AG04449 (cell line): ENCODE measurements around the gene SCML2.
"Not testable (repeated sequence)": the region's sequence is repeated elsewhere in the genome, so short reads cannot be mapped to it uniquely, and the experiment has no call there.

Experiments used
- CTCF ChIA-PET: fragments of 350-600 bp; formaldehyde crosslinking; extraction: SDS; loops from one replicate; lab custom pipeline; 2021; ENCODE audit warnings: antibody characterized with exemption; lab: Yijun Ruan, JAX
- POLR2A ChIA-PET: fragments of 400-600, 350-600 bp; formaldehyde crosslinking; extraction: SDS; loops from one replicate; lab custom pipeline; 2020; ENCODE audit warnings: antibody characterized with exemption, inconsistent platforms; lab: Yijun Ruan, JAX
- DNase-seq: peaks from one replicate; pipeline ENCODE4 v3.0.0-alpha.2; 2010; ENCODE audit warnings: low read depth, low spot score
- H3K4me3 ChIP-seq: 2 replicates; pipeline ENCODE4 v1.5.1; 2011; ENCODE audit warnings: low read depth, mild to moderate bottlenecking, control low read depth, low read length
- CTCF ChIP-seq: IDR thresholded peaks from one replicate; pipeline ENCODE4 v1.5.1; 2011; ENCODE audit warnings: mild to moderate bottlenecking, moderate library complexity, low read length, control low read depth, inconsistent platforms; ENCODE audit not compliant: insufficient read depth; ENCODE audit errors: missing control alignments

Gene SCML2

GRCh38 chrX:18278449-18278848 is 76.0 kb downstream of the SCML2 start:
- CTCF ChIA-PET: no interaction called here
- DNase-seq: no peak
- POLR2A ChIA-PET: no interaction called here
- TF ChIP-seq CTCF: no peak
- no peak overlapping the region for H3K4me3 ChIP-seq

GRCh38 chrX:18272222-18272621 is 82.3 kb downstream of the SCML2 start:
- CTCF ChIA-PET: no interaction called here
- TF ChIP-seq CTCF: no peak
- no peak overlapping the region for H3K4me3 ChIP-seq
- no peak for DNase-seq
- POLR2A ChIA-PET: no interaction called here

- TF ChIP-seq CTCF: no peak
- no peak overlapping the region for H3K4me3 ChIP-seq
- CTCF ChIA-PET: no interaction called here
- DNase-seq: no peak
- POLR2A ChIA-PET: no interaction called here
Measured at GRCh38 chrX:18271725-18272124, 82.8 kb downstream of the SCML2 start.

DNA sequence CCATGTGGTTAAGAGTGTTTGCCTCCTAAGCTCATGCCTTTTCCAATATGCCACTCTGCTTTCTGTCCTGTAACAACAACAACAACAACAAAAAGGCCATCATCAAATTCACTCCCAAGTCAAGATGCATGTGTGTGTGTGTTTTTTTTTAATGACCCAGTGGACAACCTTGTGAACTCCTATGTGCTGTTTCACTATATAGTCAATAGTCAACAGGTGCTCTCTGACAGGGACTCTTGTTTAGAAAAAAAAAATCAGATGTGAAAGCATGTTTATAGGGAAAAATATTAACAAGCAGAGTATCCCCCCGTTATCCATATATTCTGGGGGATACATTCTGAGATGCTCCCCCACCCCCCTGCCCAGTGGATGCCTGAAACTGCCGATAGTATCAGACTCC is 83.2 kb downstream of the SCML2 start:
- DNase-seq: no peak
- no peak for TF ChIP-seq CTCF
- H3K4me3 ChIP-seq: no peak overlapping the region
- CTCF ChIA-PET: no interaction called here
- POLR2A ChIA-PET: no interaction called here

GRCh38 chrX:18255059-18255458 is 99.4 kb downstream of the SCML2 start:
- no peak overlapping the region for H3K4me3 ChIP-seq
- ChIA-PET CTCF (no interaction called here), POLR2A (no interaction called here)
- TF ChIP-seq CTCF: no peak
- no peak for DNase-seq

DNA sequence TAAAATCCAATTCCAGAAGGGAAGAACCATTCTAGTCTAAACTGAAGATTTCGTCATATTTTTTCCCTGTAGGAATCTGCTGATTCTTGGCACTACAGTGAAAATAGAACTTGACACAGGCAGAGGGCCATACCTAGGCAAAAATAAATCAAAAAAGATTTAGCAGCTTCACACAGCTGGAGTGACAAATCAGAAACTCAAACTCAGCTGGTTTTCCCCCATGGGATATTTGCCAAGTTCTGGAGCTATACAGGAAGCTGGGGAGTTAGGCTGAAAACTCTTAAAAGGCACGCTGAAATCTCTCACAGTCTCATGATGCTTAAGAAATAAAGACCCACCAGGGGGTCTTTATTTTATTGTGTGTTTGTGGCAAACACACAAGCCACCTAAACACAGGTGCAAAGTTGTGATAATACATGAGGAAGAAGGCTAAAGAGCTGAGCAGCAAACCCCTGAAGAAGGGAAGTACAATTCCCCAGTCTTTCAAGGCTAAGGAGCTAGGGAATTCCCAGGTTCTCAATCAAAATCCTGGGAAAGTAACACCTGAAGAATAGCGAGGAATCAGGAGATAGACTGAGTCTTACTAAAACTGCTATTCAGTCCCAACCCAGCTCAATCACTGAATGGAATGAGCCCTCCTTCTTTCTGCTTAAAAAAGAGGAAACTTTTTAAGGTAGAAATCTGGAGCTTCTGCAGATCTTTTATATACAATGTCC is 101.7 kb downstream of the SCML2 start:
- TF ChIP-seq CTCF: no peak
- ChIA-PET POLR2A (no interaction called here), CTCF (no interaction called here)
- no peak for DNase-seq
- no peak overlapping the region for H3K4me3 ChIP-seq

DNA sequence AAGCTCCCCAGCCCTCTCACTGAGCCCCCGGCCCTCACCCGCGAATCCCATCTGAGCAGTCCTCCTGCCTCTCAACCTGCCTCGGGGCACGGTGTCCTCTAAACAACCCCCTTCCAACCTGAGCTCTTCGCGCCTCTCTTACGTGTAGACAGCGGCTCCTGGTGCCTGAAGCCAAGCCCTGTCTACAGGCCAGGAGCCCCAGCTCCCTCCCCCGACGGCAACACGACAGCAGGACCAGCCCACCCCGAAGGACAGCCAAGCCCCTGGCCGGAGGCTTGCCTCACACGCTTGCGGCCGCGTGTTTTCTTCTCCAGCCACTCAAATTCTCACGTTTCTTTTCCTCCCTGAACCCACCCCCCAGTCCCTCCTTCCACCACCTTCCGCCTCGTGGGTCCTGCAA is 124.8 kb downstream of the SCML2 start:
- DNase-seq, POLR2A ChIA-PET, CTCF ChIA-PET, H3K4me3 ChIP-seq: not testable (repeated sequence)
